ENCODE measurements around the gene FGF18.
"Not testable (repeated sequence)": the region's sequence is repeated elsewhere in the genome, so short reads cannot be mapped to it uniquely, and the experiment has no call there.

The FGF18 gene

GRCh38 chr5:171400169-171400568, 19.3 kb upstream of the FGF18 start:
- no peak for DNase-seq (ENCODE audit: low spot score)

GRCh38 chr5:171401167-171401947, 18.1 kb upstream of the FGF18 start:
- DNase-seq (ENCODE audit: low spot score): no peak

GRCh38 chr5:171402751-171403150, 16.7 kb upstream of the FGF18 start:
- not testable (repeated sequence) for DNase-seq (ENCODE audit: low spot score)

GRCh38 chr5:171405615-171406014, 13.8 kb upstream of the FGF18 start:
- DNase-seq (ENCODE audit: low spot score): no peak

- DNase-seq (ENCODE audit: low spot score): no peak
Observed at GRCh38 chr5:171407234-171407633, 12.2 kb upstream of the FGF18 start.

GRCh38 chr5:171409164-171410136, 10.0 kb upstream of the FGF18 start:
- DNase-seq (ENCODE audit: low spot score): no peak

GRCh38 chr5:171410181-171410580, 9.3 kb upstream of the FGF18 start:
- no peak for DNase-seq (ENCODE audit: low spot score)

- DNase-seq (ENCODE audit: low spot score): no peak
Observed at GRCh38 chr5:171412186-171412585, 7.3 kb upstream of the FGF18 start.

GRCh38 chr5:171413153-171413910, 6.1 kb upstream of the FGF18 start:
- no peak for DNase-seq (ENCODE audit: low spot score)

- DNase-seq (ENCODE audit: low spot score): not testable (repeated sequence)
Observed at GRCh38 chr5:171413993-171414392, 5.5 kb upstream of the FGF18 start.

- no peak for DNase-seq (ENCODE audit: low spot score)
Observed at GRCh38 chr5:171415115-171415730, 4.2 kb upstream of the FGF18 start.

- DNase-seq (ENCODE audit: low spot score): no peak
Observed at GRCh38 chr5:171416160-171417049, 3.0 kb upstream of the FGF18 start.

GRCh38 chr5:171418316-171418981, 998 bp upstream of the FGF18 start:
- DNase-seq (ENCODE audit: low spot score): peak; percentile 35

GRCh38 chr5:171419688-171420430, 412 bp downstream of the FGF18 start:
- no peak for DNase-seq (ENCODE audit: low spot score)

GRCh38 chr5:171420431-171421241, 1.2 kb downstream of the FGF18 start:
- DNase-seq (ENCODE audit: low spot score): no peak

GRCh38 chr5:171421331-171422262, 2.1 kb downstream of the FGF18 start:
- no peak for DNase-seq (ENCODE audit: low spot score)

GRCh38 chr5:171422495-171422894, 3.0 kb downstream of the FGF18 start:
- no peak for DNase-seq (ENCODE audit: low spot score)

All from CD4-positive, alpha-beta T cell treated with Interleukin-15 for 4 hours (primary cell).